Measurements from ENCODE around the gene AUTS2. TPM values are rescaled to one million over a fixed set of nuclear protein-coding genes. Genes with fewer than 3 reads are reported as not detected.

AUTS2 gene
- total RNA-seq, 2 donors from 2014 or later: 8.6 TPM

- DNase-seq (ENCODE audit: low spot score): no peak
- Histone ChIP-seq H3K27ac (no peak overlapping the region), H3K9me3 (no peaks in the 10 kb centered on the region), H3K36me3 (no peaks in the 10 kb centered on the region), H3K27me3 (no peaks in the 10 kb centered on the region), H3K4me3 (no peak overlapping the region), H3K4me1 (peaks cover 0 to 5% of the 10 kb centered on the region in 2 donors)
- no peak for TF ChIP-seq CTCF (IDR thresholded peaks at IDR 0.05)
Observed at GRCh38 chr7:69732203-69732602, 133.9 kb downstream of the AUTS2 start.

- Histone ChIP-seq H3K27ac (no peak overlapping the region), H3K4me1 (peaks cover 0 to 22% of the 10 kb centered on the region in 2 donors), H3K27me3 (no peaks in the 10 kb centered on the region), H3K36me3 (no peaks in the 10 kb centered on the region), H3K4me3 (no peak overlapping the region), H3K9me3 (no peaks in the 10 kb centered on the region)
- DNase-seq (ENCODE audit: low spot score): no peak
- no peak for TF ChIP-seq CTCF (IDR thresholded peaks at IDR 0.05)
Observed at GRCh38 chr7:69735582-69735981, 137.3 kb downstream of the AUTS2 start.

GRCh38 chr7:69736126-69736810 is 138.0 kb downstream of the AUTS2 start:
- H3K27ac ChIP-seq: no peak overlapping the region
- H3K9me3 ChIP-seq: no peaks in the 10 kb centered on the region
- no peak overlapping the region for H3K4me3 ChIP-seq
- DNase-seq (ENCODE audit: low spot score): no peak
- peaks cover 0 to 22% of the 10 kb centered on the region in 2 donors for H3K4me1 ChIP-seq
- no peak for TF ChIP-seq CTCF (IDR thresholded peaks at IDR 0.05)
- no peaks in the 10 kb centered on the region for H3K36me3 ChIP-seq
- no peaks in the 10 kb centered on the region for H3K27me3 ChIP-seq

- H3K36me3 ChIP-seq: no peaks in the 10 kb centered on the region
- H3K4me1 ChIP-seq: peaks cover 0 to 22% of the 10 kb centered on the region in 2 donors
- H3K27ac ChIP-seq: no peak overlapping the region
- no peak for TF ChIP-seq CTCF (IDR thresholded peaks at IDR 0.05)
- H3K27me3 ChIP-seq: no peaks in the 10 kb centered on the region
- DNase-seq (ENCODE audit: low spot score): no peak
- H3K4me3 ChIP-seq: no peak overlapping the region
- H3K9me3 ChIP-seq: no peaks in the 10 kb centered on the region
Observed at GRCh38 chr7:69738396-69738951, 140.2 kb downstream of the AUTS2 start.

GRCh38 chr7:69739190-69739589 is 140.9 kb downstream of the AUTS2 start:
- Histone ChIP-seq H3K9me3 (no peaks in the 10 kb centered on the region), H3K27ac (no peak overlapping the region)

More at GRCh38 chr7:69739190-69739589, 140.9 kb downstream of the AUTS2 start:
- Histone ChIP-seq H3K27me3 (no peaks in the 10 kb centered on the region), H3K4me3 (no peak overlapping the region), H3K4me1 (peaks cover 0 to 22% of the 10 kb centered on the region in 2 donors), H3K36me3 (no peaks in the 10 kb centered on the region)
- no peak for TF ChIP-seq CTCF (IDR thresholded peaks at IDR 0.05)
- DNase-seq (ENCODE audit: low spot score): no peak

Data from right atrium auricular region (tissue), 2 donors.